Measurements from ENCODE around the gene MKS1. TPM values are rescaled to one million over a fixed set of nuclear protein-coding genes. Genes with fewer than 3 reads are reported as not detected.

Gene MKS1
- total RNA-seq, 1 donor: 11.2 TPM

Other genes with a start within 250 kb of the MKS1 start
- gene VEZF1, start 231.0 kb downstream of the MKS1 start, total RNA-seq: 51.9 and 58.6 TPM in 2 replicates
- 214 and 247 TPM in 2 replicates for gene SRSF1, start 212.0 kb downstream of the MKS1 start, total RNA-seq
- 9.7 and 9.8 TPM in 2 replicates for gene DYNLL2, start 135.8 kb downstream of the MKS1 start, total RNA-seq
- not detected in 2 replicates for gene OR4D1, start 70.9 kb downstream of the MKS1 start, total RNA-seq
- not detected in 2 replicates for gene OR4D2, start 52.3 kb downstream of the MKS1 start, total RNA-seq
- not detected in 2 replicates for gene EPX, start 26.5 kb downstream of the MKS1 start, total RNA-seq
- under 0.01 TPM in 1 of 2 replicates, not detected in the other for gene LPO, start 19.3 kb upstream of the MKS1 start, total RNA-seq
- gene MPO, start 61.7 kb upstream of the MKS1 start, total RNA-seq: under 0.01 TPM in 1 of 2 replicates, not detected in the other
- gene TSPOAP1, start 109.5 kb upstream of the MKS1 start, total RNA-seq: 3.8 and 4.3 TPM in 2 replicates
- gene SUPT4H1, start 132.9 kb upstream of the MKS1 start, total RNA-seq: 49.9 and 60.7 TPM in 2 replicates
- under 0.01 TPM in 2 replicates for gene RNF43, start 198.3 kb upstream of the MKS1 start, total RNA-seq

Data from osteoblast (primary cell).